GM23338 (cell line): ENCODE results near the gene ATL3. TPM values are rescaled to one million over a fixed set of nuclear protein-coding genes. Genes with fewer than 3 reads are reported as not detected.

Experiments used
- ATAC-seq: fragments of 200-7000 bp; cut with Tn5 transposase; 3 replicates; pipeline ENCODE4 v1.9.1; 2020
- DNase-seq: peaks from one replicate; pipeline ENCODE4 v3.0.0-alpha.2; 2015; ENCODE audit warnings: low spot score
- H2AFZ ChIP-seq: fragments of 200-600 bp; sonication (generic); 2 replicates; pipeline ENCODE4 v1.8.0; 2016; ENCODE audit warnings: antibody characterized with exemption, mild to moderate bottlenecking, moderate library complexity
- H3F3A ChIP-seq: fragments of 200-600 bp; sonication (generic); replicated peaks from 2 replicates; pipeline ENCODE4 v1.8.0; 2017; ENCODE audit warnings: antibody characterized with exemption, mixed run types, low read depth
- H3K27ac ChIP-seq: fragments of 200-600 bp; sonication (generic); 2 replicates; pipeline ENCODE4 v1.6.1; 2016; ENCODE audit warnings: low read depth
- H3K27me3 ChIP-seq: fragments of 200-600 bp; sonication (generic); 2 replicates; pipeline ENCODE4 v1.8.0; 2016; ENCODE audit warnings: mild to moderate bottlenecking, mixed run types, moderate library complexity; ENCODE audit not compliant: insufficient read depth
- H3K36me3 ChIP-seq: fragments of 200-600 bp; sonication (generic); 2 replicates; pipeline ENCODE4 v1.8.0; 2016; ENCODE audit warnings: mild to moderate bottlenecking; ENCODE audit not compliant: insufficient read depth
- H3K4me1 ChIP-seq: fragments of 200-600 bp; sonication (generic); 2 replicates; pipeline ENCODE4 v1.8.0; 2016; ENCODE audit warnings: mild to moderate bottlenecking, moderate library complexity; ENCODE audit not compliant: insufficient read depth
- H3K4me2 ChIP-seq: fragments of 200-600 bp; sonication (generic); 2 replicates; pipeline ENCODE4 v1.7.1; 2017; ENCODE audit warnings: mixed run types
- H3K4me3 ChIP-seq: fragments of 200-600 bp; sonication (generic); 2 replicates; pipeline ENCODE4 v1.6.1; 2016; ENCODE audit warnings: mixed run types
- H3K79me2 ChIP-seq: fragments of 200-600 bp; sonication (generic); replicated peaks from 2 replicates; pipeline ENCODE4 v1.8.0; 2017; ENCODE audit warnings: mild to moderate bottlenecking; ENCODE audit not compliant: insufficient read depth
- H3K9me2 ChIP-seq: fragments of 200-600 bp; sonication (generic); 2 replicates; pipeline ENCODE4 v1.8.0; 2017; ENCODE audit not compliant: insufficient read depth
- H4K20me1 ChIP-seq: fragments of 200-600 bp; sonication (generic); replicated peaks from 2 replicates; pipeline ENCODE4 v1.8.0; 2017; ENCODE audit warnings: mild to moderate bottlenecking; ENCODE audit not compliant: insufficient read depth
- H3K27ac Mint-ChIP-seq: 2 replicates; pipeline ENCODE4 v1.8.0; 2020; ENCODE audit warnings: inconsistent platforms, mild to moderate bottlenecking, moderate library complexity, mixed read lengths
- H3K27me3 Mint-ChIP-seq: 3 replicates; pipeline ENCODE4 v1.8.0; 2022; ENCODE audit warnings: low read depth, mild to moderate bottlenecking, moderate library complexity, mixed read lengths, inconsistent platforms; ENCODE audit not compliant: insufficient read depth, poor library complexity
- H3K36me3 Mint-ChIP-seq: 3 replicates; pipeline ENCODE4 v1.8.0; 2021; ENCODE audit warnings: low read depth, mild to moderate bottlenecking, inconsistent platforms, moderate library complexity, mixed read lengths
- H3K4me1 Mint-ChIP-seq: 3 replicates; pipeline ENCODE4 v1.8.0; 2020; ENCODE audit warnings: mild to moderate bottlenecking, inconsistent platforms, mixed read lengths
- H3K4me3 Mint-ChIP-seq: 3 replicates; pipeline ENCODE4 v1.8.0; 2021; ENCODE audit warnings: moderate library complexity, mild to moderate bottlenecking, inconsistent platforms, mixed read lengths
- H3K9me3 Mint-ChIP-seq: 3 replicates; pipeline ENCODE4 v1.8.0; 2020; ENCODE audit warnings: moderate library complexity, mild to moderate bottlenecking, inconsistent platforms, mixed read lengths
- CREB1 ChIP-seq: fragments of 250-450 bp; sonication (Bioruptor Pico); IDR thresholded peaks from 2 replicates; pipeline ENCODE4 v1.5.0; 2020; ENCODE audit warnings: low read depth, mild to moderate bottlenecking, moderate library complexity
- CTCF ChIP-seq, 2 experiments: fragments of 200-600 bp in 1 of 2; sonication (generic) in 1 of 2; conservative IDR thresholded peaks; 2 replicates each; pipeline versions ENCODE4 v1.5.1 to v1.6.1; 2016 to 2017; ENCODE audit warnings: antibody characterized with exemption in 2 of 2, low read depth in 2 of 2, mild to moderate bottlenecking in 2 of 2, moderate library complexity in 1 of 2
- EZH2phosphoT487 ChIP-seq: fragments of 200-600 bp; sonication (generic); IDR thresholded peaks from one replicate; pipeline ENCODE4 v1.8.1; 2018; ENCODE audit warnings: antibody characterized with exemption; ENCODE audit not compliant: unreplicated experiment
- JUNB ChIP-seq: IDR thresholded peaks from one replicate; pipeline ENCODE4 v1.6.1; 2016; ENCODE audit warnings: antibody characterized with exemption; ENCODE audit not compliant: unreplicated experiment
- NANOG ChIP-seq: IDR thresholded peaks from 2 replicates; pipeline ENCODE4 v1.6.1; 2016; ENCODE audit warnings: antibody characterized with exemption, borderline replicate concordance
- ZNF114 ChIP-seq: fragments of 250-450 bp; sonication (Bioruptor Pico); IDR thresholded peaks from 2 replicates; pipeline ENCODE4 v1.5.0; 2020; ENCODE audit warnings: mild to moderate bottlenecking, moderate library complexity
- polyA plus RNA-seq: library from polyadenylated mRNA; unstranded; fragments of >200 nt; fragmentation: Nextera tagmentation; extraction: Ambion mirVana; gene quantifications from 2 replicates; pipeline ENCODE4 v1.2.1, GENCODE V29; 2016
- total RNA-seq: library from RNA; depleted of rRNA; stranded (reverse); fragments of >200 nt; shearing (Covaris generic); gene quantifications from 2 replicates; pipeline ENCODE4 v1.2.3, GENCODE V29; 2014
- TF ChIP-seq, protein P1 (sequence below): IDR thresholded peaks from 2 replicates; pipeline ENCODE4 v1.6.1; 2016; ENCODE audit warnings: antibody characterized with exemption
- TF ChIP-seq, protein P2 (sequence below): fragments of 250-450 bp; sonication (Bioruptor Pico); IDR thresholded peaks from 2 replicates; pipeline ENCODE4 v1.5.0; 2020; ENCODE audit warnings: mild to moderate bottlenecking, moderate library complexity

The ATL3 gene
- total and polyA plus RNA-seq, 2 experiments from 2014 or later, result 6.8 to 20.4 TPM

- Mint-ChIP-seq H3K27ac (no peak overlapping the region), H3K4me3 (no peak overlapping the region), H3K9me3 (no peaks in the 10 kb centered on the region), H3K36me3 (no peaks in the 10 kb centered on the region), H3K4me1 (peaks cover 13% of the 10 kb centered on the region; the same call in 2 of the 3 replicates), H3K27me3 (peaks cover 1% of the 10 kb centered on the region)
- Histone ChIP-seq H2AFZ (no peak overlapping the region), H3K9me2 (no peaks in the 10 kb centered on the region), H3K4me2 (no peak overlapping the region), H3K27ac (no peak overlapping the region), H3F3A (no peaks in the 10 kb centered on the region), H3K27me3 (no peaks in the 10 kb centered on the region), H3K4me1 (no peaks in the 10 kb centered on the region), H3K4me3 (no peak overlapping the region), H3K79me2 (peaks cover 99% of the 10 kb centered on the region), H3K36me3 (no peaks in the 10 kb centered on the region), H4K20me1 (peaks cover 54% of the 10 kb centered on the region)
- DNase-seq (no peak), ATAC-seq (no peak)
- TF ChIP-seq NANOG (no peak), CTCF (conservative IDR thresholded peaks at IDR 0.05; ENCODE audit: low read depth in 2 of 2) (no peak), EZH2phosphoT487 (no peak), ZNF114 (no peak), JUNB (no peak), CREB1 (CRISPR knock-in tag) (no peak)
- TF ChIP-seq, protein P1, sequence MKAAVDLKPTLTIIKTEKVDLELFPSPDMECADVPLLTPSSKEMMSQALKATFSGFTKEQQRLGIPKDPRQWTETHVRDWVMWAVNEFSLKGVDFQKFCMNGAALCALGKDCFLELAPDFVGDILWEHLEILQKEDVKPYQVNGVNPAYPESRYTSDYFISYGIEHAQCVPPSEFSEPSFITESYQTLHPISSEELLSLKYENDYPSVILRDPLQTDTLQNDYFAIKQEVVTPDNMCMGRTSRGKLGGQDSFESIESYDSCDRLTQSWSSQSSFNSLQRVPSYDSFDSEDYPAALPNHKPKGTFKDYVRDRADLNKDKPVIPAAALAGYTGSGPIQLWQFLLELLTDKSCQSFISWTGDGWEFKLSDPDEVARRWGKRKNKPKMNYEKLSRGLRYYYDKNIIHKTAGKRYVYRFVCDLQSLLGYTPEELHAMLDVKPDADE, result no peak
- TF ChIP-seq, protein P2, sequence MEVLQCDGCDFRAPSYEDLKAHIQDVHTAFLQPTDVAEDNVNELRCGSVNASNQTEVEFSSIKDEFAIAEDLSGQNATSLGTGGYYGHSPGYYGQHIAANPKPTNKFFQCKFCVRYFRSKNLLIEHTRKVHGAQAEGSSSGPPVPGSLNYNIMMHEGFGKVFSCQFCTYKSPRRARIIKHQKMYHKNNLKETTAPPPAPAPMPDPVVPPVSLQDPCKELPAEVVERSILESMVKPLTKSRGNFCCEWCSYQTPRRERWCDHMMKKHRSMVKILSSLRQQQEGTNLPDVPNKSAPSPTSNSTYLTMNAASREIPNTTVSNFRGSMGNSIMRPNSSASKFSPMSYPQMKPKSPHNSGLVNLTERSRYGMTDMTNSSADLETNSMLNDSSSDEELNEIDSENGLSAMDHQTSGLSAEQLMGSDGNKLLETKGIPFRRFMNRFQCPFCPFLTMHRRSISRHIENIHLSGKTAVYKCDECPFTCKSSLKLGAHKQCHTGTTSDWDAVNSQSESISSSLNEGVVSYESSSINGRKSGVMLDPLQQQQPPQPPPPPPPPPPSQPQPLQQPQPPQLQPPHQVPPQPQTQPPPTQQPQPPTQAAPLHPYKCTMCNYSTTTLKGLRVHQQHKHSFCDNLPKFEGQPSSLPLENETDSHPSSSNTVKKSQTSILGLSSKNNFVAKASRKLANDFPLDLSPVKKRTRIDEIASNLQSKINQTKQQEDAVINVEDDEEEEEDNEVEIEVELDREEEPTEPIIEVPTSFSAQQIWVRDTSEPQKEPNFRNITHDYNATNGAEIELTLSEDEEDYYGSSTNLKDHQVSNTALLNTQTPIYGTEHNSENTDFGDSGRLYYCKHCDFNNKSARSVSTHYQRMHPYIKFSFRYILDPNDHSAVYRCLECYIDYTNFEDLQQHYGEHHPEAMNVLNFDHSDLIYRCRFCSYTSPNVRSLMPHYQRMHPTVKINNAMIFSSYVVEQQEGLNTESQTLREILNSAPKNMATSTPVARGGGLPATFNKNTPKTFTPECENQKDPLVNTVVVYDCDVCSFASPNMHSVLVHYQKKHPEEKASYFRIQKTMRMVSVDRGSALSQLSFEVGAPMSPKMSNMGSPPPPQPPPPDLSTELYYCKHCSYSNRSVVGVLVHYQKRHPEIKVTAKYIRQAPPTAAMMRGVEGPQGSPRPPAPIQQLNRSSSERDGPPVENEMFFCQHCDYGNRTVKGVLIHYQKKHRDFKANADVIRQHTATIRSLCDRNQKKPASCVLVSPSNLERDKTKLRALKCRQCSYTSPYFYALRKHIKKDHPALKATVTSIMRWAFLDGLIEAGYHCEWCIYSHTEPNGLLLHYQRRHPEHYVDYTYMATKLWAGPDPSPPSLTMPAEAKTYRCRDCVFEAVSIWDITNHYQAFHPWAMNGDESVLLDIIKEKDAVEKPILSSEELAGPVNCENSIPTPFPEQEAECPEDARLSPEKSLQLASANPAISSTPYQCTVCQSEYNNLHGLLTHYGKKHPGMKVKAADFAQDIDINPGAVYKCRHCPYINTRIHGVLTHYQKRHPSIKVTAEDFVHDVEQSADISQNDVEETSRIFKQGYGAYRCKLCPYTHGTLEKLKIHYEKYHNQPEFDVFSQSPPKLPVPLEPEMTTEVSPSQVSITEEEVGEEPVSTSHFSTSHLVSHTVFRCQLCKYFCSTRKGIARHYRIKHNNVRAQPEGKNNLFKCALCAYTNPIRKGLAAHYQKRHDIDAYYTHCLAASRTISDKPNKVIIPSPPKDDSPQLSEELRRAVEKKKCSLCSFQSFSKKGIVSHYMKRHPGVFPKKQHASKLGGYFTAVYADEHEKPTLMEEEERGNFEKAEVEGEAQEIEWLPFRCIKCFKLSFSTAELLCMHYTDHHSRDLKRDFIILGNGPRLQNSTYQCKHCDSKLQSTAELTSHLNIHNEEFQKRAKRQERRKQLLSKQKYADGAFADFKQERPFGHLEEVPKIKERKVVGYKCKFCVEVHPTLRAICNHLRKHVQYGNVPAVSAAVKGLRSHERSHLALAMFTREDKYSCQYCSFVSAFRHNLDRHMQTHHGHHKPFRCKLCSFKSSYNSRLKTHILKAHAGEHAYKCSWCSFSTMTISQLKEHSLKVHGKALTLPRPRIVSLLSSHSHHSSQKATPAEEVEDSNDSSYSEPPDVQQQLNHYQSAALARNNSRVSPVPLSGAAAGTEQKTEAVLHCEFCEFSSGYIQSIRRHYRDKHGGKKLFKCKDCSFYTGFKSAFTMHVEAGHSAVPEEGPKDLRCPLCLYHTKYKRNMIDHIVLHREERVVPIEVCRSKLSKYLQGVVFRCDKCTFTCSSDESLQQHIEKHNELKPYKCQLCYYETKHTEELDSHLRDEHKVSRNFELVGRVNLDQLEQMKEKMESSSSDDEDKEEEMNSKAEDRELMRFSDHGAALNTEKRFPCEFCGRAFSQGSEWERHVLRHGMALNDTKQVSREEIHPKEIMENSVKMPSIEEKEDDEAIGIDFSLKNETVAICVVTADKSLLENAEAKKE, result no peak
Measured at GRCh38 chr11:63713766-63714165, 42.6 kb upstream of the ATL3 start.
